GM12892 (cell line): ENCODE measurements around the gene DCC.

Experiments used
- POLR2A ChIP-seq: IDR thresholded peaks from 2 replicates; pipeline ENCODE4 v1.6.1; 2011; ENCODE audit warnings: low read depth, low read length, control low read depth
- TAF1 ChIP-seq: IDR thresholded peaks from 2 replicates; pipeline ENCODE4 v1.6.1; 2011; ENCODE audit warnings: low read depth, mild to moderate bottlenecking, control low read depth, low read length, borderline replicate concordance

- no peak for TF ChIP-seq POLR2A
- TF ChIP-seq TAF1: no peak
Measured at GRCh38 chr18:52750995-52751394, 411.0 kb downstream of the DCC start.
